ENCODE measurements around the gene PRF1. TPM values are rescaled to one million over a fixed set of nuclear protein-coding genes. Genes with fewer than 3 reads are reported as not detected.
"Not testable (repeated sequence)": the region's sequence is repeated elsewhere in the genome, so short reads cannot be mapped to it uniquely, and the experiment has no call there.

PRF1 gene
- polyA plus RNA-seq, 1 donor, result 0.82 TPM

GRCh38 chr10:70617798-70618568 lies 15.4 kb upstream of the PRF1 start:
- DNase-seq (ENCODE audit: low read depth), result no peak

- DNase-seq (ENCODE audit: low read depth), result no peak
These were observed 14.2 kb upstream of the PRF1 start for GRCh38 chr10:70616761-70617160.

- no peak for DNase-seq (ENCODE audit: low read depth)
These were observed 13.4 kb upstream of the PRF1 start for GRCh38 chr10:70615784-70616522.

GRCh38 chr10:70615211-70615610 lies 12.7 kb upstream of the PRF1 start:
- no peak for DNase-seq (ENCODE audit: low read depth)

- DNase-seq (ENCODE audit: low read depth), result not testable (repeated sequence)
These were observed 11.8 kb upstream of the PRF1 start for GRCh38 chr10:70614364-70614763.

GRCh38 chr10:70613941-70614340 lies 11.4 kb upstream of the PRF1 start:
- DNase-seq (ENCODE audit: low read depth), result no peak

GRCh38 chr10:70607936-70608335 lies 5.4 kb upstream of the PRF1 start:
- DNase-seq (ENCODE audit: low read depth), result no peak

GRCh38 chr10:70605161-70605560 lies 2.6 kb upstream of the PRF1 start:
- DNase-seq (ENCODE audit: low read depth), result no peak

- no peak for DNase-seq (ENCODE audit: low read depth)
These were observed 1.6 kb upstream of the PRF1 start for GRCh38 chr10:70604106-70604505.

- no peak for DNase-seq (ENCODE audit: low read depth)
These were observed 884 bp upstream of the PRF1 start for GRCh38 chr10:70603449-70603801.

- DNase-seq (ENCODE audit: low read depth), result no peak
These were observed 795 bp downstream of the PRF1 start for GRCh38 chr10:70601746-70602145.

- DNase-seq (ENCODE audit: low read depth), result no peak
These were observed 1.8 kb downstream of the PRF1 start for GRCh38 chr10:70600512-70601395.

GRCh38 chr10:70599791-70600190 lies 2.8 kb downstream of the PRF1 start:
- no peak for DNase-seq (ENCODE audit: low read depth)

- DNase-seq (ENCODE audit: low read depth), result no peak
These were observed 3.2 kb downstream of the PRF1 start for GRCh38 chr10:70599319-70599718.

- DNase-seq (ENCODE audit: low read depth), result no peak
These were observed 3.7 kb downstream of the PRF1 start for GRCh38 chr10:70598857-70599295.

GRCh38 chr10:70597856-70598815 lies 4.4 kb downstream of the PRF1 start:
- DNase-seq (ENCODE audit: low read depth), result no peak

GRCh38 chr10:70596860-70597809 lies 5.4 kb downstream of the PRF1 start:
- DNase-seq (ENCODE audit: low read depth), result no peak

- DNase-seq (ENCODE audit: low read depth), result no peak
These were observed 6.3 kb downstream of the PRF1 start for GRCh38 chr10:70596110-70596798.

GRCh38 chr10:70595566-70596016 lies 7.0 kb downstream of the PRF1 start:
- no peak for DNase-seq (ENCODE audit: low read depth)
